Fibroblast of skin of back (primary cell): ENCODE measurements around the gene SOHLH2.

Source experiments
- DNase-seq: peaks from one replicate; pipeline ENCODE4 v3.0.0-alpha.2; 2013

The SOHLH2 gene

DNA sequence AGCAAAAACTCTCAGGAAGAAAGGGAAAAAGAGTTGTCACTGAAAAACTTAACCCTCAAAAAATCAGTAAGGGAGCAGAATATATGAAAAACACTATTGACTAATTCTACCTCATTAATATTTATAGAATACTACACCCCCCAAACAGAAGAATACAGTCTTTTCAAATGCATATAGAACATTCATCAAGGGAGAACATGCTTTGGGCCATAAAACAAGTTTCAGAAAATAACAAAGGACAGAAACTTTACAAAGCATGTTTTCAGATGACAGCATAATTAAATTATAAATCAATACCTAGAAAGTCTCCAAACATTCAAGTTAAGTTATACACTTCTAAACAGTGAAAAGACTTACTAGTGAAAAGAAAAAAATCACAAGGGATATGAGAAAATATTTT is 30.5 kb downstream of the SOHLH2 start:
- no peak for DNase-seq

GRCh38 chr13:36175621-36176020 is 38.7 kb downstream of the SOHLH2 start:
- DNase-seq: no peak

DNA sequence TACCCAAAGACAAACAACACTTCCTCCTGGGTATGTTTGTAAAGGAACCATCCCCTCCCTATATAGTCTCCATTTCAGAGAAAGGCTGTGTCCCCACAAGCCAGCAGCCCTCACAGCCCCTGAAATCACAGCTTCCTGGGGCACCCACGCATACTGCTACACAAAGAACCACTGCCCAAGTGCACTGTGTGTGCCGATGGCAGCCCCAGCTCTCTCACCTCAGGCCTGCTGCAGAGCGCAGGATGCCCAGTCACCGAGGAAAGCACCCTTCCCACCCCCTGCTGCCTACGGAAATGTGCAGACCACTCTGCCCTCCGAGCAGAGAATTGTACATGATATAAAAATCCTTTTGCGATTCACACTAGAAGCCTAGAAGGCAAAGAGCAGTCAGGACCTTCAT is 39.4 kb downstream of the SOHLH2 start:
- no peak for DNase-seq

GRCh38 chr13:36173571-36174322 is 40.6 kb downstream of the SOHLH2 start:
- peak; percentile 71 for DNase-seq

GRCh38 chr13:36166046-36166445 is 48.3 kb downstream of the SOHLH2 start:
- DNase-seq: peak; percentile 51

DNA sequence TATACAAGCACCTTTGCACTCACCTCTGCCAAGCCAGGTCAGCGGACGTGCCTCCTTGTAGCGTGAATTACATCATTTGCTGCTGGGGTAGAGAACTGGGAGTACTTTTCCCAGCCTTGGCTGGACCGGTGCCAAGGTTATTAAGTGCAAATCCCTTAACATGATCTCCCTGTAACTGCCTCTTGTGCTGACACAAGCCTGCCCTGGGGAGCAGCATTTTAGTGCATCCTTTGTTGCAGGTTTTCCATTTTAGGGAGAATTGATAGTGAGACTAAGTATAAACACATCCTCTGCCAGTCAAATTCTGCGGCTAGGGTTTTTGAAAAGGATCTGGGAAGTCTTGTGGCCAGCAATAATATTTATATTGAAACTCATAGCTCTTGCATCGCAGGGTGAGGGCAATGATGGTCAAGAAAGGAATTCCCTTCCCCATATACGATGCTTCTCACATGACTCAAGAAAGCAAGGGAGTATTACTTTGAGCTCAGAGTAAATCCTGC is 50.5 kb downstream of the SOHLH2 start:
- peak; percentile 99 for DNase-seq

GRCh38 chr13:36163286-36163685 is 51.1 kb downstream of the SOHLH2 start:
- no peak for DNase-seq

- DNase-seq: peak; percentile 8
Measured at GRCh38 chr13:36160297-36160696, 54.1 kb downstream of the SOHLH2 start.

GRCh38 chr13:36158611-36159010 is 55.7 kb downstream of the SOHLH2 start:
- DNase-seq: peak; percentile 53

GRCh38 chr13:36157480-36157879 is 56.9 kb downstream of the SOHLH2 start:
- peak; percentile 17 for DNase-seq

DNA sequence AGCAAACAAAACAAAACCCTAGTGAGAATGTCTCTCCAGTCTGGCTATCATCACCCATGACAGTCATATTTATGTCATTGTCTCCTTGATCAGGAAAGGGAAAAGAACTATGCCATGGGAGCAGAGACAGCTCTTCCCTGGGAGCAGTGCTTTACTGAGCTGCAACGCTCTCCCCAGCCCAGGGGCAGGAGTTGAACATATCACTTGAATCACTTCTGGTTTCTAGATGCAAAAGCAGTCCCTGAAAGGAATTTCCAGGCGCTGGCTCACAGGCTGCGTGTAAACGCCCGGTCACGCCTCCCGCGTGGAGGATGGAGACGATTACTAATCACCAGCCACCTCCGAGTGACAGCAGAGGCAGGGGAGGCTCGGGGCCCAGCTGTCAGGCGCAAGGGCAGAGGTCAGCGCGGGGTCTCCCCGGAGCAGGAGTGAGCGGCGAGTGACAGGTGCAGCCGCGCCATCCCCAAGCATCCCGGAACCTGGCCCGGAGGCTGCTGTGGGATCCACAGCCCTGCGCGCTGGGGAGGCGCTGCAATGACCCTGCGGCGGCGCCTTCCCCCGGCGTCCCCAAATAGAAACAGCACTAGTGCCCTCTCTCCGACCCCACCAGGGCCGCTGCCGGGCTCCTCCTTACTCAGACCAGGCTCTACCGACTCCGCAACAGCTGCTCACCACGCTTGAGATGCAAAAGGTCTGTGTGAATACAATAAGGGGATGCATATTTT is 59.6 kb downstream of the SOHLH2 start:
- DNase-seq: peak; percentile 57

- DNase-seq: no peak
Measured at GRCh38 chr13:36151591-36151990, 62.8 kb downstream of the SOHLH2 start.

- peak; percentile 66 for DNase-seq
Measured at GRCh38 chr13:36148446-36148845, 65.9 kb downstream of the SOHLH2 start.

- DNase-seq: no peak
Measured at GRCh38 chr13:36147330-36147729, 67.0 kb downstream of the SOHLH2 start.

DNA sequence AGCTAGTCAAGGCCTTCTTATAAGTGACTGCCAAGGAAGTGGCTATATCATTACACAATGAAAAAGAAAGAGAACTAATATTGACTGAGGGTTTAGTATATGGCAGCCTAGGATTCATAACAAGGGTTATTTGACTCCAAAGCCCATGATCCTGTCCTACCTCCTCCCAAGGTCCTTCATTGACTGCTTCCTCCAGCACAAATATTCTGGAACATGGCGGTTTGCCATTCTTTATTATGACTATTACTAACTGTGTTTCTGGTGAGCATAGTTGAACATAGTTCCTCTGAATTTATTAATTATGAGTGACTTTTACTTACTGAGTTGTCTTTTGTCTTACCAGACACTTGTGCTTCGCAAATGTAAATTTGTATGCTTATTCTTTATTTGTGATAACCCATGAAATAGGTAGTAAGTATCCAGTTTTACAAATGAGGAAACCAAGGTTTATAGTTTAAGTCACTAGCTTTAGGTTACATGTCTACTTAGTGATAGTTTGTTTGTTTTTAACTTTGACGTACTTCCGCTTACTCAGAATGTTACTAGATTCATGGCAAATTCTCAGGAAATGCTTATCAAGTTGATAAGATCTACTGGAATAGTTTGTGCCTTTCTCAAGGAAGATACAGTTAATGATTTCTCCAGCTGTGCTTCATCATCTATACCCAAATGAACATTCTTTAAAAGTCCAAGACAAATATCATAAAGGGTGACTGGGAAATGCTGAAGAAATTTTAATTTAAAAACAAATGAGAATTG is 67.7 kb downstream of the SOHLH2 start:
- no peak for DNase-seq

DNA sequence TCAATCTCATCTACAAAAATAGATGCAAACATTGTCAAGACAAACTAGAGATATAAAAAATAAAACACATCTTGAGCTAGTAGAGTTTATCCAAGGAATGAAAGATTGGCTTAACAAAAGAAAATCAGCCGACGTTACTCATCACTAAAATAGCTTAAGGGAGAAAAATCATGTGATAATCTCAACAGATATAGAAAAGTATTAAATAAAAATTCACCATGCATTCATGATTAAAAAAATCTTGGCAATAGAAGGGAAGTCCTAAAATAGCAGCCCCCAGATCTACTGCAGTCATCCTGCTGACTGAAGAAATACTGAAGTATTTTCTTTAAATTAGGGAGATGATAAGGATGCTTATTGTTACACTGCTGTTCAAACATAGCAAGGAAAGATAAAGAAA is 70.6 kb downstream of the SOHLH2 start:
- peak; percentile 44 for DNase-seq

- no peak for DNase-seq
Measured at GRCh38 chr13:36142735-36143134, 71.6 kb downstream of the SOHLH2 start.

DNA sequence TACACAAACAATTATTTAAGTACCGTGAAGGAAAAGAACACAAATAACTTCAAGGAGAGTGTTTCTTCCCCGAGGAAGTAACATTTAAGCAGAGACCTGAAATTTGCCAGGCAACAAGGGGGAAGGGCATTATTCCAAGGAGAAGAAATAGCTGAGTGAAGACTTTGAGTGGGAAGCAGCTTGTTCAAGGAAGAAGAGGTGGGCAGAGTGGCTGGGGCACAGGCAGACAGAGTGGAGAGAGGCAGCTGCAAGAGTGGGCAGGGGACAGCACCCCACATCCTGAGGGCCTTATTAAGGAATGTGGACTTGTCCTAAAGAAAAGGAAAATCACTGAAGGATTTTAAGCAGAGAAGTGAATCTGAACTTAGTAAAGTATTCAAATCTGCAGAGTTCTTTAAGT is 78.5 kb downstream of the SOHLH2 start:
- no peak for DNase-seq

GRCh38 chr13:36134632-36135031 is 79.7 kb downstream of the SOHLH2 start:
- no peak for DNase-seq

DNA sequence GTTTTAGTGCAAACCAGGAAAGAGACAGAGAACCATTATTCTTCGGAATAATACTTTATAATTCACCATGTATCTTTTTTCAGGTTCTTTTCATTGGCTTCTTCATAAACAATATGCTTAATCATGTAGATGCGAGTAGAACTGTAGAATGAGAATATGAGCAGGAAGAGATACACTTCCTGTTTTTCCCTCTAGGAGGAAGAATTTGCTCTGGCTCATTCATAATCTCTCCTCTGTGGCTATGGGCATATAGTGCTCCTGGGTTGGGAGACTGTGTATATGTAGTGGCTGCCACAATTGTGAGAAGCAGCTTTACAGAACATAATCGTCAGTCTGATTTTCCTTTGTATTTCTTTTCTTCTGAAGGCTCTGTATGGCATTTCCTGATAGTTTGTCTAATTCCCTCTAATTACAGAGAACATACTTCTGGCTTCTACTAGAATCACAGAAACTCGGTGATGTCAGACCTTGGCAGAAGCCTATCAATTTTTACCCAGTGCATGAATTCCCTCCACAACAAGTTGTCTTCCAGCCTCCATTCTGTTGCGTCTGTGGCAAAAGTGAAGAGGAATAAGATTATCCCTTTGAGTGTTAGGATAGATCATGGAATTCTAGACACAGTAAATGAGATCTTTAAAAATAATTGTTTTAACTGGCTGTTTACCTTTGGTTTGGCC is 80.3 kb downstream of the SOHLH2 start:
- DNase-seq: no peak

DNA sequence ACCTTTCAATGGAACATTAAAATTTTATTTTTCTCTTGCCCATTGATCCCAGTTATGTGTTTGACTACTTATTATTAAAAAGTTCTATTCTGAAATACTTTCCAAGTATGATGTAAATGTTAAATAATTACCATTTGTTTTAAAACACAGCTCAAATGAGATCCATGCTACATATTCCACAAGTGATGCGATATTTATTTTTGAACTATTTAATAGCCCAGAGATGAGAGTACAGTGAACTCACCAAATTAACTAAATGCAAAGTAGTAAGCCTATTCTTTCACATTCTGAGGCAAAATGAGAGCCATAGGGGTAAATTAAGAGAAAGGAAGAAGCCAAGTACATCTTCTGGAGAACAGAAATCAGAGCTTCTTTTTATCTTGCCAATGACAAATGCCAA is 82.0 kb downstream of the SOHLH2 start:
- DNase-seq: no peak

- DNase-seq: peak; percentile 39
Measured at GRCh38 chr13:36131931-36132297, 82.4 kb downstream of the SOHLH2 start.
